HG02981 (cell line): ENCODE data around the gene SLC26A9.

Source experiments
- ATAC-seq: cut with Tn5 transposase; IDR thresholded peaks from one replicate; pipeline ENCODE4 v1.9.1; 2021; ENCODE audit warnings: mild to moderate bottlenecking, moderate library complexity; ENCODE audit not compliant: unreplicated experiment

The SLC26A9 gene

GRCh38 chr1:205950280-205950679, 7.0 kb upstream of the SLC26A9 start:
- no peak for ATAC-seq

GRCh38 chr1:205949753-205950152, 6.5 kb upstream of the SLC26A9 start:
- ATAC-seq: no peak

GRCh38 chr1:205948886-205949285, 5.6 kb upstream of the SLC26A9 start:
- no peak for ATAC-seq

DNA sequence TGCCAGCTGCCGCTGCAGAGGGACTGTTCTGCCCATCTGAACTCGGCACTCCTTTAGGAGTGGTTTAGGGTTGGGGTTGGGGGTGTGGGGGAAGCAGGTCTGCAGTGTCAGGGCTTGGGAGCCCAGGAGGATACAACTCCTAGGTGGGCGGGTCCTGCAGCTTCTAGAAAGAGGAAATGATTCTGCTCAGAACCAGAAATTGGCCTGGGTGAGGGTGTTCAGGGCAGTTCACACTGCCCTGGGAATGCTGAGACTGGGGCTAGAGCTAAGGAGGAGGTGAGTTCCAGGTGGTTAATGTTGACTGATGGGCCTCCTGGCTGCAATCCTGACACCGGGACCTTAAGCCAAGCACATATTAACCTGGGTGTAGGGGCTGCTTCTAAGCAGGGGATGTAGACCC, 4.8 kb upstream of the SLC26A9 start:
- no peak for ATAC-seq

GRCh38 chr1:205947024-205947423, 3.8 kb upstream of the SLC26A9 start:
- no peak for ATAC-seq

- ATAC-seq: no peak
Observed at GRCh38 chr1:205945069-205945468, 1.8 kb upstream of the SLC26A9 start.

DNA sequence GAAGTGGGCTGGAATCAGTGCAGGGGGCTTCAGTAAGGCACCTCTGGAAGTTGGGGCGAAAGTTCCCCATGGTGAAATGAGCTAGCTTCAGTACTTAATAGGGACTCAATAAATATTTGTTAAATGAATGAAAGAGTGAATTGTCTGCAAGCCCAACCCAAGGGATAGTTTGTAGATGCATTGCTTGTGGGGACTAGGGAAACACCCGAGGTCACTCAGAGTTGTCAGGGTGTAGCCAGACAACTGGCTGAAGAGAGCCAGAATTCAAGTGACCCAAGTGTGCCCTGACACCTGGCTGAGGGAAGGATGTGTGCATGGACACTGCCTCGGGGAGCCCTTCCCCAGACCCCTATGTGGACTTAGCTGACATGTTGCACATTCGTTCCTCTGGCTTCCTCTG, 1.3 kb upstream of the SLC26A9 start:
- no peak for ATAC-seq

- ATAC-seq: no peak
Observed at GRCh38 chr1:205942631-205943159, 561 bp downstream of the SLC26A9 start.

- ATAC-seq: no peak
Observed at GRCh38 chr1:205940710-205941109, 2.5 kb downstream of the SLC26A9 start.

- ATAC-seq: no peak
Observed at GRCh38 chr1:205939690-205940330, 3.4 kb downstream of the SLC26A9 start.

DNA sequence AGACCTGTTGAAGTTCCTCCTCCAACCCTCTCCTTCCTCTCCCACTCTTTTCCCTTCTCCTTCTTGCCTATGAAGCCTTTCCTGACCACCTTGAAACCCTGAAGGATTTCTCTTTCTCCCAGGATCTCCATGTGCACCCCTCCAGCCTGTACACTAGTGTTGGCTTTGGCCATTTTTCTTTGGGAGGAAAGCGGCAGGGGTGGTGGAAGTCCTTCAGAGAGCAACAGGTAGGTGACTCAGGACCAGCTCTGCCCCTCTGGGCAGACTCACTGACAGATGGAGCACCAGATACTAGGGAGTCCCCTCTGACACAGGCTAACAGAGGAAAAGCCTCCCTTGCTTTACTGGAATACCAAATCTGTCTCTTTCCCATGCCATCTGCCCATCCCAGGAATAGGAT, 4.6 kb downstream of the SLC26A9 start:
- ATAC-seq: no peak

GRCh38 chr1:205936846-205937586, 6.2 kb downstream of the SLC26A9 start:
- ATAC-seq: no peak

- ATAC-seq: no peak
Observed at GRCh38 chr1:205936311-205936710, 6.9 kb downstream of the SLC26A9 start.

DNA sequence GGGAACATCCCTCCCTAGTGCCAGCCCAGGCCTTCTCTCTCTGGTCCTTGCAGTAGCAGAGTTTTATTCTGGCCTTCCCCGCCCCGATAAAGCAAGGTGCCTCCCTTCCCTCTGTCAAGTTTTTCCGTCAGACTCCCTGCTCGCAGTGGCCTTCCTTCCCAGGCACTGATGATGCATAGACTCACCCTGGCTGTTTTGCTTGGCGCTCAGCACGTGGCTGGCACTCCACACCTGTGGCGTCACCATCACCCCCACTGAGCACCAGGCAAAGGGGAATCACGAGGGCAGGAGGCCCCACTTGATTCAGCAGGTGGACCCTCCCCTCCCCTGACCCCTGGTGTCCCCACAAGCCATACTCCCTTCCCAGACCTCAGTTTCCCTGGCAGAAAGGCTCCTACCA, 7.4 kb downstream of the SLC26A9 start:
- ATAC-seq: no peak

GRCh38 chr1:205934788-205935187, 8.5 kb downstream of the SLC26A9 start:
- no peak for ATAC-seq

DNA sequence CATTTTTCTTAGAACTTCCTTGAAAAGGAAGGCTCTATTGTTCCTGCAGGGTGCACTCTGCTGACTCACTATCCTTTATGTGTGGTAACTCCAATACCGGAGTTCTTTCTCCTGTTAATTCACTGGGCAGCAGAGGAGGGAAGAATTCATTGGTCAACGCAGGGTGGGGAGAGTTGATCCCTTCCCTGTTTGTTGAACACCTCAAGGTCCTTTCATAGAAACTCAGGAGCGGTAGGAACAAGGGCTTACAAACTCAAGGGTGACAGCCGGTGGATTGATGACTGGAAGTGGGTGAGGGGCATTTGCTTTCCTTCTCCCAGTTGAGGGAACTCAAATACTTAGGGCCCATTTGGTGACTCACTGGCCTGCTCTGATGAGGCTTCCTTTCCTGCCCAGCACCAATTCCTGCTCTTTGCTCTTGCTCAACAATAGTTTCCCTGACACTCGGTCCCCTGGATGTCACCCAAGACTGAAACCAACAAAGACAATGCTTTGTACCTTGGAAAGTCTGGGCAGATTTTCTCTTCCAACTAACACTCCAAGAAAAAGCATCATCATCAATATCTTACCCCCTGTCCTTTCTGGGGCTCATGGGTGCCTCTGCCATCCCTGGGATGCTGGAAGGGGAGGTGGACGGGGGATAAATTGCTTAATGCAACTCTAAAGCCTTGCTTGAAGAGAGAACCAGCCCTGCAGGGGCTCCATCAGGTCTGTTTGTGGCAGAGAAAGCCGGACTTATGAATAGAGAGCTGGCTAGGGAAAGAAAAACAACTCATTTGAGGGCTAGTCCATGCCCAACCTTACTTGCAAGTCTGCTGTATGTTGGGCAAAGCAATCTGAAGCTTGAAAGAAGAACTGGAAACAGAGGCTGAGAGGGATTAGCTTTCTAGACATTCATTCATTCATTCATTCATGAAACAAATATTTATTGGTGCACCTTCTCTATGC, 9.3 kb downstream of the SLC26A9 start:
- no peak for ATAC-seq

GRCh38 chr1:205932776-205933175, 10.5 kb downstream of the SLC26A9 start:
- no peak for ATAC-seq

DNA sequence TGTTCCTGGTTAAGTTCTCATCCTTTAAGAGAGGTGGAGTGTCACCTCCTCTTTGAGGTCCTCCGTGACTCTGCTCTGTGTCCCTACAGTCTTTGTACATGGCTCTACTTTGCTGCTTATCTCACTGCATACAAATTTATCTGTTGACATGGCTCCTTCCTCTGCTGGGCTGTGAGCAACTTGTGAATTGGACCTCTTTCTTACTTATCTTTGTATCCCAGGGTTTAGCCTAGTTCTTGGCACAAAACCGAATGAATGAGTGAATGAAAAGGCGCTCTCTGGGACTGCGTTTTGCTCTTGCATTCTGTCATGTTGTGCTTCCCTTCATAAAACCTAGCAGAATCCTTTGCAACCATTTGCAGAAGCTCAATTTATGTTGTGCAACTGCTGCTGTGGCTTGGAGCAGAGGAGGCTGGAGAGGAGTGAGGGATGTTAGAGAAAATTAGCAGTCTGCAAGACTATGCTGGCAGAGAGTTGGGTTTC, 12.4 kb downstream of the SLC26A9 start:
- ATAC-seq: no peak

DNA sequence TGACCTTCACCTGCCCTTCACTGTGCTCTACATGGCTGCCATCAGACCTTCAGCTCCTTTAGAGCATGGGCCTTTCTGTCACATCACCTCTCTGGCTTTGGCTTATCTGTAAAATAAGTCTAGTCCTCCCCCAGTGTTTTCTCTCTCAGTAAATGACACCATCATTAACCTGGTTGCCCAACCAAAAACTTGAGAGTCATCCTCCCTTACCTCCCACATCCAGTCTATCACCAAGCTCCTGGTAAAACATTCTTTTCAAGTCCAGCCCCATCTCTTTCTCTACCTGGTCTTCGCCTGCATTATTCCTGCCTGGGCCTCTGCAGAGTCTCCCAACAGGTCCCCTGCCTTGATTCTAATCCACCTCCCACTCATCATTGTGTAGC, 13.1 kb downstream of the SLC26A9 start:
- ATAC-seq: no peak

DNA sequence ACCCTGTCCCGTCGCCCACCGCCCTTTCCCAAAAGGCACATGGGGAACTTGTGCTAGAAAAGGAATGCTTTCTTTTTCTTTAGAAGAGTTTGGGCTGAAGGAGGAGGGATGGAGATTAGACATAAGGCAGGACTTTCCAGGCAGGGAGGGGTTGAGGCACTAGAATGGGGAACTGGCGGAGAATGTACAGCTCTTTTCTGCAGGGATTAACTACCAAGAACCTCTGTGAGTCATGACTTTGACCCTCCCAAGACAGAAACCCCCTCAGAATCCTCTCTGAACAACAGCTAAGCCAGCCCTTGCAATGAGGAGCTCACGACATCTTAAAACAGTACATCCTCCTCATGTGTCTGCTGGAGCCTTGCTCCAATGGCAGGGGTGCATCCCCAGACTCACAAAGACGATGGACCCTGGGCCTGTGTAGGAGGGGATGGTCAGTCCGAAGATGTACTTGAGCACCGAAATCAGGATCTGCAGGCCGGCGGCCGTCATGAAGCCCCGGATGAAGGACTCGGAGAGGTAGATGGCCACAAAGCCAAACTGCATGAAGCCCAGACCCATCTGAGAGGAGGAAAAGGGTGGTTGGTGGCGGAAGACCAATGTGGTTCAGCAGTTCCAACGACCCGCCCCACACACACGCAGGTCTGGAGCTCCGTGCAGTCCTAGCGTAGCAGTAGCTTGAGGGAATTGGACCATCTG, 13.6 kb downstream of the SLC26A9 start:
- ATAC-seq: no peak

DNA sequence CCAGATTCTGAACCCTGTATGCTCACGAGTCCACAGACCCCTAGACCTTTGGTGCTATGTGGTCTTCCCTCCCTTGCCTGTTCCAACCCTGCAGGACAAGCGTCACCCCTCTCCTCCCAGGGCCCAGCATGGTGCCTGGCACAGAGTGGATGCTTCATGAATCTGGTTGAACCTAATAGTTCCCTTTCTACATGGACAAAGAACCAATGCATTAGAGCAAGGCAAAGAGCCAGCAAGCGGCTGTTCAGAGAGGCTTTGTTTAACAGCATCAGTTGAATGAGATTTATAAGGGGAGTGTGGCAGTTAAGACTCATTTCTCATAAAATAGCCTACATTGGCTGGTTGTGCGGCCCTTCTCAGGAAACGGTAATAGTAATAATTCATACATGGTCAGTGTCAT, 14.9 kb downstream of the SLC26A9 start:
- ATAC-seq: no peak
